HL-60/S4 treated with phorbol 12-myristate 13-acetate at 8.2 ng/mL for 4 days and 3 days (cell line): ENCODE measurements around the gene FLVCR1.
"Not testable (repeated sequence)": the region's sequence is repeated elsewhere in the genome, so short reads cannot be mapped to it uniquely, and the experiment has no call there.

ENCODE experiments used
- in situ Hi-C: fragments of 300-500 bp; cut with MboI; formaldehyde crosslinking; loops from 2 replicates; pipeline ENCODE4 v1.15.0; 2022; ENCODE audit warnings: low sequenced_read_pairs

Gene FLVCR1

GRCh38 chr1:212858461-212859265 lies 588 bp downstream of the FLVCR1 start:
- in situ Hi-C loops = no loop called here

- in situ Hi-C loops = no loop called here
Measured at GRCh38 chr1:212860713-212861581, 2.9 kb downstream of the FLVCR1 start.

- in situ Hi-C loops = no loop called here
Measured at GRCh38 chr1:212862111-212862690, 4.1 kb downstream of the FLVCR1 start.

- in situ Hi-C loops = not testable (repeated sequence)
Measured at GRCh38 chr1:212863345-212863744, 5.3 kb downstream of the FLVCR1 start.

DNA sequence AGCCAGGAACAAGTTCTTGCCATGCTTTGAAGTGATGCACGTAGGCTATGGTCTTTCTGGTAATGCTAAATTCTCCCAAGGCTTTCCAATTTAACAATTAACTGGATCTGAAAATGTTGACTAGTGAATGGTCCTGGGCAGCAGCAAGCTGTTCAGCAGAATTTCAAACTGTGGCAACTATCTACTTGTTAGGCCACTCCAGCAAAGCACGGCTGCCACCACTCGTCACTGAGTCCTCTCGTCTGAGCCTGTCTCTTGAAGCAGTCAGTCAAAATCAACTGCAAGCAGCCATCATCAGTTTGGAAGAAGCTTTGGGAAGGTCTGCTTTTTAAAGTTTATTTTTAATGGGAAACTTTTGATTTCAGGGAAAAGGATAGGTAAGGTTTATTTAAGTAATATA lies 6.1 kb downstream of the FLVCR1 start:
- in situ Hi-C loops = no loop called here

DNA sequence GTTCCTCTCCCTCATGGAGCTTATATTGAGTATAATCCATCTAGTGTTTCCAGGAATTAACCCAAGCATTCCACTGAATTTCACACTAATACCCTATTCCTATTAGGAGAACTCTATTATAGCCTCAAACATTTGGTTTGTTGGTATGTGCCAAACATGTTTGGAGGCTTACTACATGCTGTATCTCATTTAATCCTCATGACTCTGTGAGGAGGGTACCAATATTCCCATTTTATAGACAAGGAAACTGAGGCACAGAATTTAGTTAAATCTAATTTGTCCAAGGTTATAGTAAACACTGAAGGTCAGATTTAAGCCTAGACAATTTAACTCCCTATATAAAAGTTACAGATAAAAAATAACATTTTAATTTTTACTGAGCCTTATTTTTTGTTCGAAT lies 9.1 kb downstream of the FLVCR1 start:
- in situ Hi-C loops = no loop called here

DNA sequence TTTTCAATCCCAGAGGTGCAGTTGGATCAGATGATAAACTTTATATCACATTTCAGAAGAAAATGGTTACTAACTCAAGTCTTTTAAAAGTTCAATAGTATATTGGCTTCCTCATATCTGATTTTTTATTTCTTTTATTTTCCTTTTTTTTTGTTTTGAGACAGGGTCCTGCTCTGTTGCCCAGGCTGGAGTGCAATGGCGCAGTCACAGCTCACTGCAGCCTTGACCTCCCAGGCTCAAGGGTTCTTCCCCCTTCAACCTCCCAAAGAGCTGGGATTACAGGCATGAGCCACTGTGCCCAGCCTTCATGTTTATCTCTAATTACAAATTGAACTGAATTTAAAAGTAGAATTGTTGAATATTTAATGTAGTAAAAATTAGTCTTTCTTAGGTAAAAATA lies 13.9 kb downstream of the FLVCR1 start:
- in situ Hi-C loops = no loop called here

DNA sequence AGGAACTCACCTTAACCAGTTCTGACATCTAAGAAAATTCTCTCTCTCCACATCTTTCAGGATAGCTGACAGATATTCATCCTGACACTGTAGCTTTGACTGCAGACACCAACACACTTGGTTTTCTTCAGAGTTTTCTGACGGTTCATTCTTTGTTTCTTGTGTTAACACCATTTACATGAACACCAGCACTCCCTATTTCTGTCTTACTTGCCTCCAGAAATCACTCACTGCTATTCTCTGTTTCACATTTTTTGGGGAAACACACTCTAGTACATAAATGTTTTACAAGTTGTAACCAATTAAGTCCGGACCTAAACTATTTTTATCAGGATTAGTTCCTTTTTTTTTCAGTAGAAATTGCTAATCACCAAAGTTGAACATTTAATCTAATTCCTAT lies 15.4 kb downstream of the FLVCR1 start:
- in situ Hi-C loops = no loop called here

GRCh38 chr1:212878418-212878817 lies 20.3 kb downstream of the FLVCR1 start:
- in situ Hi-C loops = no loop called here

GRCh38 chr1:212879947-212880690 lies 22.0 kb downstream of the FLVCR1 start:
- in situ Hi-C loops = no loop called here

DNA sequence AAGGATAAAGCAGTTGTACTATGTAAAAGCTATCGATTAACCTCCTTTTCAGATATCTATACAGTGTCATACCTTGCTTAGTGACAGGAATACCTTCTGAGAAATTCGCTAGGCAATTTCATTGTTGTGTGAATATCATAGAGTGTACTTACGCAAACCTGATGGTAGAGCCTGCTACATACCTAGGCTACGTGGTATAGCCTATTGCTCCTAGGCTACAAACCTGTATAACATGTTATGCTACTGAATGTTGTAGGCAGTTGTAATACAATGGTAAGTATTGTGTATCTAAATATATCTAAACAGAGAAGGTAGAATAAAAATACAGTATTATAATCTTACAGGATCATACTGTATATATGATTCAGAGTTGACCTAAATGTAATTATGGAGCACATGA lies 26.5 kb downstream of the FLVCR1 start:
- in situ Hi-C loops = no loop called here

DNA sequence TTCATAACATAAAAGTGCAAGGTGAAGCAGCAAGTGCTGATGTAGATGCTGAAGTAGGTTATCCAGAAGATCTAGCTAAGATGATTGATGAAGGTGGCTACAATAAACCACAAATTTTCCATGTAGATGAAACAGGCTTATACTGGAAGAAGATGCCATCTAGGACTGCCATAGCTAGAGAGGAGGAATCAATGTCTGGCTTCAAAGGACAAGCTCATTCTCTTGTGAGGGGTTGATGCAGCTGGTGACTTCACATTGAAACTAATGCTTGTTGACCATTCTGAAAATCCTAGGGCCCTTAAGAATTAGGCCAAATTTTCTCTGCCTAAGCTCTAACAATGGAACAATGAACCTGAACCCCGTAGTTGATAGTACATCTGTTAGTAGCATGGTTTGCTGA lies 34.0 kb downstream of the FLVCR1 start:
- in situ Hi-C loops = no loop called here

DNA sequence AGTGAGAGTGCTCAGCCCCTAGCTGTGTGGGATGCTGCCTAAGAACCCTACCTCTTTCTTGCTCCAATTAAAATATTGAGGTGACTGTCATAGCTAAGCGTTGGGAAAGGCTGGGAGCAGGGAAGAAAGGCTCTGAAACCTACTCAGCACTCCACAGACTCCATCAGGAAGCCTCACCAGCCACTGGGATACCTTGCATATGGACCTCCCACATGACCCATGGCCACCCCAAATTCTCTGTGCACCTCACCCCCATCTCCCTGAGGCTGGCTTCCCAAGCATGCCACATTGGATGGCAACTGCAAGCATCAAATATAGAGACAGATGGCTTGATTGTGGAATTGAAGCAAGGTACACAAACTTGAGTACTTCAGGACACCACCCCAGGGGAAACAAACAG lies 41.8 kb downstream of the FLVCR1 start:
- in situ Hi-C loops = no loop called here

DNA sequence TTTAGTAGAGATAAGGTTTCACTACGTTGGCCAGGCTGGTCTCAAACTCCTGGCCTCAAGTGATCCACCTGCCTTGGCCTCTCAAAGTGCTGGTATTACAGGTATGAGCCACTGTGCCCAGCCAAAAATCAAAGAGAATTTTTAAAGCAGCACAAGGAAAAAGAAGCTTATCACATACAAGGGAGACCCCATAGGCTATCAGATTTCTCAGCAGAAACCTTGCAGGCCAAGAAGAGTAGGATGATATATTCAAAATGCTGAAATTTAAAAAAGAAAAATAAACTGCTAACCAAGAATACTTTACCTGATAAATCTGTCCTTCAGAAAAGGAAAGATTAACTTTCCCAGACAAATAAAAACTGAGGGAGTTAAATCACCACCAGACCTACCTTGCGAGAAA lies 43.2 kb downstream of the FLVCR1 start:
- in situ Hi-C loops = no loop called here

DNA sequence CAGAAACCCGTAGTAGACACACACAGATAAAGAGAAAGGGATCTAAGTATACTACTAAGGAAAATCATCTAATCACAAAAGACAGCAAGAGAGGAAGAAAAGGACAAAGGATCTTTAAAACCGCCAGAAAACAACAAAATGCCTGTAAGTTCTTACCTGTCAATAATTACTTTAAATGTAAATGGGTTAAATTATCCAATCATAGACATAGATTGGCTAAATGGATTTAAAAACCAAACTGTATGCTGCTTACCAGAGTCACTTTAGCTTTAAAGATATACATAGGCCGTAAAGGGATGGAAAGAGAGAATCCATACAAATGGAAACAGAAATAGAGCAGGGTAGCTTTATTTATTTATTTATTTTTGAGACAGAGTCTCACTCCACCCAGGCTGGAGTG lies 44.0 kb downstream of the FLVCR1 start:
- in situ Hi-C loops = no loop called here

- in situ Hi-C loops = no loop called here
Measured at GRCh38 chr1:212903664-212904063, 45.6 kb downstream of the FLVCR1 start.

DNA sequence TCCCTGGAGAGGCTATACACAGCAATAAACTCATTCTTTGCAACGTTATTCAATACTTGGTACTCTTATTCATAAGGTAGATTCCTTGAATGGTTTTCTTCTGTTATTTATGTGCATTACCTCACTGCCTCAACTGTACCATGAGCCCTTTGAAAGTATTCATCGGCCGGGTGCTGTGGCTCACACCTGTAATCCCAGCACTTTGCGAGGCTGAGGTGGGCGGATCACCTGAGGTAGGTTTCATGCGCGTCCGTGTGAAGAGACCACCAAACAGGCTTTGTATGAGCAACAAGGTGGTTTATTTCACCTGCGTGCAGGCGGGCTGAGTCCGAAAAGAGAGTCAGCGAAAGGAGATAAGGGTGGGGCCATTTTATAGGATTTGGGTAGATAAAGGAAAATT lies 50.0 kb downstream of the FLVCR1 start:
- in situ Hi-C loops = not testable (repeated sequence)

DNA sequence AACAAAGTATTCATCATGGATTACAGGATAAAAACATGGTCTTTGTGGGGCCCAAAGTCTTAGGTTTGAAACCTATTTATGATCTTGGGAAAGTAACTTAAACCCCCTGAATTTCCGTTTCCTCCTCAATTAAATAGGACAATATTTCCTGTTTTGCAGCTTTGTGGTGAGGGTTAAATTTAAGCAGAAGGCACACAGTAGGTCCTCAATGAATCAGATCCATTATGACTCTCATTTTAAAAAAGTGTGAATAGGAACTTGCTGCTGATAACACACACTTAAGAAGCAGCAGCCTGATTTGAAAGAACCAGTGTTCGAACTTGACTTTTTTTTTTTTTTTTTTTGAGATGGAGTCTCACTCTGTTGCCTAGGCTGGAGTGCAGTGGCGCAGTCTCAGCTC lies 50.9 kb downstream of the FLVCR1 start:
- in situ Hi-C loops = no loop called here

DNA sequence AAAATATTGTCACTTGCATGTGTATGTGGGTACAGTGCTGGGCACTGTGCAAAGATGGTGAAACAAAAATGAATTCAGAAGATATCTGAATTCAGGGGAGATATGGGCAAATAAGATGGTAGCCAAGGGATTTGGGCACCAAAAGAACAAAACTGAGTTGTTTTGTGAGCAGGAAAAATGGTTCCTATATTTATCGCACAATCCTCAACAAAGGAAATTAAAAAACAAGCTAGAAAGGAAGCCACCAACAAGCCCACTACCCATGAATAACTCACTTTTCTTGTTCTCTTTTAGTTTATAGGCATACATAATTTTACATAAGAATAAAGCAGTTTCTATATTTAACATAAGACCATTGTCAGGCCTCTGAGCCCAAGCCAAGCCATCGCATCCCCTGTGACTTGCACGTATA lies 51.6 kb downstream of the FLVCR1 start:
- in situ Hi-C loops = no loop called here

DNA sequence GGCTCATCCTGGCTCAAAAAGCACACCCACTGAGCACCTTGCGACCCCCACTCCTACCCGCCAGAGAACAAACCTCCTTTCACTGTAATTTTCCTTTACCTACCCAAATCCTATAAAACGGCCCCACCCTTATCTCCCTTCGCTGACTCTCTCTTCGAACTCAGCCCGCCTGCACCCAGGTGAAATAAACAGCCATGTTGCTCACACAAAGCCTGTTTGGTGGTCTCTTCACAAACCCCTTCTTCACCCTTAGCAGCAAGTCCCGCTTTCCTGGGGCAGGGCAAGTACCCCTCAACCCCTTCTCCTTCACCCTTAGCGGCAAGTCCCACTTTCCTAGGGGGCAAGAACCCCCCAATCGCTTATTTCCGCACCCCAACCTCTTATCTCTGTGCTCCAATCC lies 52.1 kb downstream of the FLVCR1 start:
- in situ Hi-C loops = not testable (repeated sequence)

GRCh38 chr1:212913638-212914037 lies 55.6 kb downstream of the FLVCR1 start:
- in situ Hi-C loops = not testable (repeated sequence)
